Stimulated activated CD8-positive, alpha-beta memory T cell treated with anti-CD3 and anti-CD28 coated beads, Interleukin-15, amount 100 ng/mL, for 48 hours (primary cell): ENCODE results near the gene LRPAP1.
"Not testable (repeated sequence)": the region's sequence is repeated elsewhere in the genome, so short reads cannot be mapped to it uniquely, and the experiment has no call there.

Source experiments
- DNase-seq, 2 donors: peaks; one replicate each; pipeline ENCODE4 v3.0.0-alpha.2; 2020; ENCODE audit warnings: low read depth in 2 of 2

LRPAP1 gene

GRCh38 chr4:3531879-3532750 is at the start of gene LRPAP1:
Gene LRPAP1 (minus strand): TSS chr4:3532422. CDS start chr4:3532412, 10 bp downstream.
- peak; percentile 83 to 85 for DNase-seq

GRCh38 chr4:3581334-3582090 is 49.3 kb upstream of the LRPAP1 start:
- not testable (repeated sequence) for DNase-seq

DNA sequence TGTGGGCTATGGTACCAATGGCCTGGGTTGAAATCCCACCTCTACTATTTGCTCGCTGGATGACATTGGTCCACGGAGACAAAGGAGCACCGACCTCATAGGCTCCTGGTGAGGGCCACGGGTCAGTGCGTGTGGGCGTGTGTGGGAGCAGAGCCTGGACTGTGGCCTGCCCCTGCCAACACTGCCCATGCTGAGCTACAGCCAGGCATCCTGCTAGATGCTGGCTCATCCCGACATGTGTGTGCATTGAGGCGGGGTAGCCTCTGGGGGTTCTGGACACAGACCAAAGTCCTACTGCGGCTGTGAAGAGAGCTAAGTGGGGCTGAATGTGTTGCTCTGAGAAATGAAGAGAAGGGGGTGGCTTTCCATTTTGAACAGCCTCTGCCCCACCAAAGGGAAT is 48.6 kb upstream of the LRPAP1 start:
- DNase-seq, result not testable (repeated sequence)

DNA sequence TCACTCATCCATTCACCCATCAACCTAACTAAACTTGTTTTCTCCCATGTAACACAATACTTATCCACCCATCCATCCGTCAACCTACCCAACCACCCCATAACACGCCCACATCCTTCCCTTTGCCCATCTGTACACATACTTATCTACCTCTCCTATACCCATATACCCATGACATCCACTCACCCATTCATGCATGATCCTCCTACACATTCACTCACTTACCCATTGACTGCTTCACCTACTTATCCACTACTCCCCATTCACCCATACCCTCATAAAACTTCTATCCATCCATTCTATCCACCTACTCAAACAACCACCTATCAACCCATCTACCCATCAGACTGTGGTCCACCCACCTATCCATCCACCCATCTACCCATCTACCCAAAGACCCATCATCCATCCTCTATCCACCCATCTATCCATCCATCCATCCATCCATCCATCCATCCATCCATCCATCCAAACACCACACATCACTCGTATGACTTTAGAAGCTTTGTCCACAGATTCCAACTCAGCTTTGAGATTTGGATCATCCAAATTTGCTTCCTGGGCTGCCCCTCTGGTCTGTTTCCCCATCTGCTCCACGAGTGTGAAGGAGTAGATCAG is 46.4 kb upstream of the LRPAP1 start:
- DNase-seq, result not testable (repeated sequence)

DNA sequence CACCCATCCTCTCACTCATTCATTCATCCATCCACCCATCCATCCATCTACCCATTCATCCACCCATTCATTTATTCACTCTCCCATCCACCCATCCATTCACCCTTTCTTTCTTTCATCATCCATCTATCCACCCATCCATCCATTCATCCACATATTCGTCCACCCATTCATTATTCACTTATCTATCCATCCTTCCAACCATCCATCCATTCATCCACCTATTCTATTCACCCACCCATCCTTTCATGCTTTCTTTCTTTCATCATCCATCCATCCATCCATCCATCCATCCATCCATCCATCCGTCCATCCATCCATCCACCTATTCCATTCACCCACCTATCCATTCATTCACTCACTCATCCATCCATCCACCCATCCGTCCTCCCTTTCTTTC is 45.8 kb upstream of the LRPAP1 start:
- not testable (repeated sequence) for DNase-seq

DNA sequence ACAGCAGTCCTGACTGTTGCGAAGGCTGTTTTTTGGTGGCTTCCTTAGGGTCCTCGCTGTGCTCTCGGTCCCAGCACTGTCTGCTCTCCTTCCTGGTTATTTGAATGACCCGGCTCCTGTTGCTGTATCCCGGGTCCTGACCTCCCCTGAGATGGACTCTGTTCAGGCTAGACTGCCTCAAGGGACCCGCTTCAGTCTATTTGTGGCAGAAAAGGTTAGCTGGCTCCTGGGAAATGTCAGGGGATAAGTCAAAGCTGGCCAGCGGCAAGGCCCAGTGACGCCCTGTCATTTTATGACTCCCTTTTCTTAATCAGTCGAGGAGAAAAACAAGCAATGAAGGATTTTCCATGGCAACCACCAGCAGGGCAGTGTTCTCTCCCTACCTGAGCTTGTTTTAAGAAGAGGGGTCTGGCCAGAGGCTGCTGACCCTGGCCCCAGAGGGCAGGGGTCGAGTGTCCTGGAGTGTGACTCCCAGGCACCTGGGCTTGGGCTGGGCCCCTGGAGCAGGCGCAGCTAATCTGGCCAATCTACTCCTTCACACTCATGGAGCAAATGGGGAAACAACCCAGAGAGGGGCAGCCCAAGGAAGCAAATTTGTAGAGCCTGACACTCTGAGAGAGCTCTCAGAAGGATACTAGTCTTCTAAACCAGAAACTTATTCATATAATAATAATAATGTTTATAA is 45.1 kb upstream of the LRPAP1 start:
- not testable (repeated sequence) for DNase-seq

GRCh38 chr4:3576533-3577207 is 44.4 kb upstream of the LRPAP1 start:
- not testable (repeated sequence) for DNase-seq

- not testable (repeated sequence) for DNase-seq
These were observed 43.5 kb upstream of the LRPAP1 start for GRCh38 chr4:3575426-3576369.

- DNase-seq, result not testable (repeated sequence)
These were observed 42.6 kb upstream of the LRPAP1 start for GRCh38 chr4:3574865-3575264.

DNA sequence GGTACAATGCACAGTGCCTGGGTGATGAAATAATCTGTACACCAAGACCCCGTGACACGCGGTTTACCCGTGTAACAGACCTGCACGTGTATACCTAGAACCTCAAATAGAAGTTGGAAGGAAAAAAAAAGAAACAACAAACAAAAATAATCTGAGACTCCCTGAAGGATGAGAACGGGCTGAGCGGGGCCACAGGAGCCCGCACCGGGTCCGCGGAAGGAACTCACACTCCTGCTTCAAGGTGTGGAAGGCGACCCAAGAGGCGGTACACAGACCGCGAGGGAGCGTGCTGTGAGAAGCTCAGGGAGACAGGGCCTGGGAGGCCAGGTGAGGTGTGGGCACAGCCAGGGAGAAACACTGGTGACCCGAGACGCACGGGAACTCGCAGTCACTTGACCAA is 42.1 kb upstream of the LRPAP1 start:
- not testable (repeated sequence) for DNase-seq

DNA sequence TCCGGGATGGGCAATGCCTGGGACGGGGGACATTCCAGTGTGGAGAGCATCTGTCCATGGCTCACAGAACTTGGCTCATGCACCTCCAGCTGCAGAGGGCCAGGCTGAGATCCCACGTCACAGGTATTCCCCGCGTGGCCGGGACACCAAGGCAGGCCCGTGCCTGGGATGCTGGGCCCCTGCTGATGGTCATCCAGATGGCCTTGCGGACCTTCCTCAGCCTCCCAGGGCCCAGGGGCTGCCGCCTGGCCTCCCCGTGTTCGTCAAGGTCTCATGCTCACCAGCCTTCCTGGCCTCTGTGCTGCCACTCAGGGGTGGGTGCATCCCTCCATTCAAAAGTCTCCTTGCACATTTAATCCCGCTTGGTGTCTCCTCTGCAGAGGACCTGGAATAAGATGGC is 40.9 kb upstream of the LRPAP1 start:
- no peak for DNase-seq

DNA sequence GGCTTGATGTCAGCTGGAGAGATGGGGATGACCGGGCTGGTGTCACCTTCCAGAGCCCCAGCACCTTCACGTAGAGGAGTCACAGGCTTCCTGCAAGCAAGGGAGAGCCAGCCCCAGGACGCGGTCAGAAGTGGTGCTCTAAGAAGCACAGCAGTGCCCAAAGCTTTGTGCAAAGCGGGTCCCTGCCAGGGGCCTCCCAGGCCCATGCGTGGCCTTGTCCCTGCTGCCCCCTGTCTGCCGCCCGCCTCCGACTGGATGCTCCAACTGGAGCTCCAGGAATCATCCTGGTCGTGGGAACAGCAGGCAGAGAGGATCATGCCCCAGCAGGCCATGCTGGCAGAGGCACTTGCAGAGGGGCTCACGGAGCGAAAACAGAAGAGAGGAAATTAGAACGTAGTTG is 40.1 kb upstream of the LRPAP1 start:
- no peak for DNase-seq

DNA sequence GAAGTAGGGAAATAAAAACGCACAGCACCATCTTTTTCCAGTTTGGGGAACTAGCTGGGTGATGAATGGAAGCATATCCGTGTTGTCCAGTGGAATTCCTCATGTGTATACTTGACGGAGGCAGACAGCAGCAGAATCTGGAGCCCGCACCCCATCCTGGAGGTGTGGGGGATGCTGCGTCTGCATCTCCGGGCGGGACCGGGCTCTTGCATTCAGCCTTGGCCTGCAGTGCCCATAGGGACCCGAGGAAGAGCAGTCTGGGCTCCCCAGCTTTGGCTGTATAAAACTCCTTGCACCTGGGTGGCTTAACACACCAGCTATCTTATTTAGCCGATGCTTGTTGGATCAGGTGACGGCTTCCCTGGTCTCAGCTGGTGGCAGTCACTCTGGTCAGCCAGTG is 39.7 kb upstream of the LRPAP1 start:
- DNase-seq, result no peak

GRCh38 chr4:3570923-3571322 is 38.7 kb upstream of the LRPAP1 start:
- DNase-seq, result not testable (repeated sequence)

- not testable (repeated sequence) for DNase-seq
These were observed 37.4 kb upstream of the LRPAP1 start for GRCh38 chr4:3569611-3570010.

GRCh38 chr4:3566701-3567100 is 34.5 kb upstream of the LRPAP1 start:
- DNase-seq, result not testable (repeated sequence)

GRCh38 chr4:3566301-3566700 is 34.1 kb upstream of the LRPAP1 start:
- DNase-seq, result not testable (repeated sequence)

- DNase-seq, result not testable (repeated sequence)
These were observed 32.7 kb upstream of the LRPAP1 start for GRCh38 chr4:3564948-3565347.

DNA sequence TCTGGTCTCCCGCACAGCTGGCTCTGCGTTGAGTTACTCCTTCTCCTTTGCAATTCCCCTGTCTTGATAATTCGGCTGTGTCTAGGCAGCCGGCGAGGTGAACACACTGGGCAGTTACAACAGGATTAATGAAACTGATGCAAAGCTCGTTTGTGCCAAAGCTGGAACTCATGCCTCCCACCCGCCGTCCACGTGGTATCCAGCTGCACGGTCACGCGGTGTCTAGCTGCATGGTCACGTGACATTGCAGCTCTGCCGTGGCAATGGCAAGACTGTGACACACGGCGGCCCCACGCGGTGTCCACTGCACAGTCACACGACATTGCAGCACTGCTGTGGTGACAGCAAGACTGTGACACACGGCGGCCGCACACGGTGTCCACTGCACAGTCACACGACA is 31.2 kb upstream of the LRPAP1 start:
- no peak for DNase-seq

DNA sequence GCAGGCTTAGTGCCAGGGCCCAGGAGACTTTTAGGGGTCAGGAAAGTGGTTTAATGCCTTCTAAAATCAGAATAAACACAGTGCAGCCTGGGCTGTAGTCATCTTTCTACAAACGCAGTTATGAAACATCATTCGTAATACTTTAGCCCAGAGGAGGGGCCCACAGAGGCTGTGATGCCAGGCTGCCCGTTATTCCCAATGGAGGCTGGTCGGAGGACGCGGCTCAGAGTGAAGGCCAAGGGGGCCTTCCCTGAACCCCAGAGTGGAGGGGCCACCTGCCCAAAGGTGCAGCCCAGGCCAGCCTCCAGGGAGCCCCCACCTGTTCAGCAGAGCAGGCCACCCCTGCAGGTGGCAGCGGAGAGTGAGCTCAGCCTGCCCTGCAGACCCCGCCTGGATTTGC is 29.9 kb upstream of the LRPAP1 start:
- DNase-seq, result not testable (repeated sequence)
